GM18873 (cell line): ENCODE results near the gene PDE9A.

ENCODE experiments used
- ATAC-seq: cut with Tn5 transposase; IDR thresholded peaks from one replicate; pipeline ENCODE4 v1.9.1; 2021; ENCODE audit warnings: mild to moderate bottlenecking, moderate library complexity, moderate number of reproducible peaks; ENCODE audit not compliant: unreplicated experiment, low FRiP score

PDE9A gene

GRCh38 chr21:42655796-42656770 lies 2.7 kb downstream of the PDE9A start:
- ATAC-seq = no peak

GRCh38 chr21:42656872-42657271 lies 3.5 kb downstream of the PDE9A start:
- ATAC-seq = no peak

- ATAC-seq = no peak
Observed at GRCh38 chr21:42657676-42658319, 4.4 kb downstream of the PDE9A start.

GRCh38 chr21:42658320-42659105 lies 5.1 kb downstream of the PDE9A start:
- ATAC-seq = no peak

- no peak for ATAC-seq
Observed at GRCh38 chr21:42659416-42660117, 6.1 kb downstream of the PDE9A start.

GRCh38 chr21:42660118-42660470 lies 6.7 kb downstream of the PDE9A start:
- no peak for ATAC-seq

GRCh38 chr21:42661688-42662429 lies 8.4 kb downstream of the PDE9A start:
- ATAC-seq = no peak

GRCh38 chr21:42662430-42663199 lies 9.2 kb downstream of the PDE9A start:
- no peak for ATAC-seq

- no peak for ATAC-seq
Observed at GRCh38 chr21:42663200-42663750, 9.9 kb downstream of the PDE9A start.

GRCh38 chr21:42663860-42664535 lies 10.6 kb downstream of the PDE9A start:
- ATAC-seq = no peak

- ATAC-seq = no peak
Observed at GRCh38 chr21:42664614-42665013, 11.2 kb downstream of the PDE9A start.

GRCh38 chr21:42665026-42665425 lies 11.6 kb downstream of the PDE9A start:
- ATAC-seq = no peak

GRCh38 chr21:42665484-42665883 lies 12.1 kb downstream of the PDE9A start:
- no peak for ATAC-seq

GRCh38 chr21:42666023-42666747 lies 12.8 kb downstream of the PDE9A start:
- no peak for ATAC-seq

- no peak for ATAC-seq
Observed at GRCh38 chr21:42666925-42667324, 13.5 kb downstream of the PDE9A start.

- no peak for ATAC-seq
Observed at GRCh38 chr21:42668298-42668992, 15.0 kb downstream of the PDE9A start.

- ATAC-seq = no peak
Observed at GRCh38 chr21:42669041-42669440, 15.6 kb downstream of the PDE9A start.
